SU-DHL-6 (cell line): Measurements from ENCODE around the gene PTCD2.

Experiments used
- H2AFZ ChIP-seq: fragments of 200-600 bp; sonication (generic); 2 replicates; pipeline ENCODE4 v1.6.1; 2014; ENCODE audit warnings: low read depth, mild to moderate bottlenecking, moderate library complexity, mixed read lengths, antibody characterized with exemption, low read length; ENCODE audit not compliant: severe bottlenecking
- H3F3A ChIP-seq: fragments of 200-600 bp; shearing (Covaris generic); 2 replicates; pipeline ENCODE4 v1.6.0; 2016; ENCODE audit warnings: antibody characterized with exemption, mild to moderate bottlenecking; ENCODE audit not compliant: insufficient read depth
- H3K27ac ChIP-seq: fragments of 200-600 bp; sonication (generic); 2 replicates; pipeline ENCODE4 v1.5.1; 2016; ENCODE audit warnings: low read depth, mild to moderate bottlenecking, low read length, moderate library complexity, mixed read lengths
- H3K27me3 ChIP-seq: fragments of 200-600 bp; sonication (generic), shearing (Covaris generic); 2 replicates; pipeline ENCODE4 v1.6.0; 2014; ENCODE audit warnings: mild to moderate bottlenecking, low read length
- H3K36me3 ChIP-seq: fragments of 200-600 bp; sonication (generic); 2 replicates; pipeline ENCODE4 v1.6.1; 2014; ENCODE audit warnings: mild to moderate bottlenecking, low read length, mixed read lengths
- H3K4me2 ChIP-seq: fragments of 300-600, 200-600 bp; shearing (Covaris generic), sonication (generic); 2 replicates; pipeline ENCODE4 v1.6.0; 2014; ENCODE audit warnings: low read length, low read depth, mild to moderate bottlenecking; ENCODE audit not compliant: poor library complexity, severe bottlenecking
- H3K4me3 ChIP-seq: fragments of 200-600 bp; sonication (generic); 2 replicates; pipeline ENCODE4 v1.5.1; 2014; ENCODE audit warnings: antibody characterized with exemption, low read length, mild to moderate bottlenecking, mixed read lengths; ENCODE audit not compliant: insufficient read depth, poor library complexity, severe bottlenecking
- H3K79me2 ChIP-seq: fragments of 200-600 bp; sonication (generic); 2 replicates; pipeline ENCODE4 v1.6.1; 2014; ENCODE audit warnings: mild to moderate bottlenecking, low read length, moderate library complexity; ENCODE audit not compliant: insufficient read depth
- H3K9ac ChIP-seq: fragments of 200-600 bp; sonication (generic); 2 replicates; pipeline ENCODE4 v1.7.0; 2014; ENCODE audit warnings: mild to moderate bottlenecking, low read length
- H3K9me2 ChIP-seq: fragments of 200-600 bp; sonication (generic); replicated peaks from 2 replicates; pipeline ENCODE4 v1.6.1; 2014; ENCODE audit warnings: low read length; ENCODE audit not compliant: insufficient read depth
- H3K9me3 ChIP-seq: fragments of 200-600 bp; sonication (generic); 2 replicates; pipeline ENCODE4 v1.6.1; 2014; ENCODE audit warnings: low read length, mixed read lengths; ENCODE audit not compliant: insufficient read depth
- H4K20me1 ChIP-seq: fragments of 200-600 bp; sonication (generic); 2 replicates; pipeline ENCODE4 v1.6.1; 2014; ENCODE audit warnings: low read depth, mild to moderate bottlenecking, antibody characterized with exemption, low read length, moderate library complexity, mixed read lengths
- EZH2phosphoT487 ChIP-seq: fragments of 200-600 bp; sonication (generic), shearing (Covaris generic); conservative IDR thresholded peaks from 2 replicates; pipeline ENCODE4 v1.6.1; 2018; ENCODE audit warnings: mild to moderate bottlenecking, antibody characterized with exemption, low read length, moderate library complexity, mixed read lengths
- TF ChIP-seq, protein P1 (sequence below): fragments of 200-600 bp; sonication (generic); IDR thresholded peaks from one replicate; pipeline ENCODE4 v1.5.1; 2017; ENCODE audit warnings: antibody characterized with exemption, mild to moderate bottlenecking, low read length, moderate library complexity; ENCODE audit not compliant: insufficient read depth, poor library complexity, severe bottlenecking

Gene PTCD2

DNA sequence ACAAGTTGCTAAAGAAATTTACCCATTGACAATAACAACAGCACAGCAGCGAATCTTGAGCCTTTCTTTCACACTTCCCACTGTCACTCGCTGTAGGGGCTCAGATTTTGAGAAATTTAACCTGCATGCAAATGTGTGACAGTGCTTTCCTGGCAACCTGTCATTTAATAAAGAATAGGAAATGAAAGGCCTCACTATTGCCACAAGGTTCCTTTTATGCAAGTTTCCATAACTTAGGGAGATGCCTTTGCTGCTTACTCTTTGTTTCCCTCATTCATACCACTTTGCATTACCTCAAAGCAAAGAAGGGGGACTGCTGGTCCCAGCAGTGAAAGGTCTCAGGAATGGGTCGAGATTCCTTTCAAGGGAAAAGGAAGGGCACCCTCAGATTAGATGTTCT lies 49.5 kb downstream of the PTCD2 start:
- no peaks in the 10 kb centered on the region for H3K27me3 ChIP-seq
- H3K9ac ChIP-seq, result no peak overlapping the region
- H3K79me2 ChIP-seq, result no peaks in the 10 kb centered on the region
- no peak overlapping the region for H3K4me3 ChIP-seq
- H2AFZ ChIP-seq, result no peak overlapping the region
- H3F3A ChIP-seq, result no peaks in the 10 kb centered on the region
- no peak for TF ChIP-seq EZH2phosphoT487
- TF ChIP-seq, protein P1, sequence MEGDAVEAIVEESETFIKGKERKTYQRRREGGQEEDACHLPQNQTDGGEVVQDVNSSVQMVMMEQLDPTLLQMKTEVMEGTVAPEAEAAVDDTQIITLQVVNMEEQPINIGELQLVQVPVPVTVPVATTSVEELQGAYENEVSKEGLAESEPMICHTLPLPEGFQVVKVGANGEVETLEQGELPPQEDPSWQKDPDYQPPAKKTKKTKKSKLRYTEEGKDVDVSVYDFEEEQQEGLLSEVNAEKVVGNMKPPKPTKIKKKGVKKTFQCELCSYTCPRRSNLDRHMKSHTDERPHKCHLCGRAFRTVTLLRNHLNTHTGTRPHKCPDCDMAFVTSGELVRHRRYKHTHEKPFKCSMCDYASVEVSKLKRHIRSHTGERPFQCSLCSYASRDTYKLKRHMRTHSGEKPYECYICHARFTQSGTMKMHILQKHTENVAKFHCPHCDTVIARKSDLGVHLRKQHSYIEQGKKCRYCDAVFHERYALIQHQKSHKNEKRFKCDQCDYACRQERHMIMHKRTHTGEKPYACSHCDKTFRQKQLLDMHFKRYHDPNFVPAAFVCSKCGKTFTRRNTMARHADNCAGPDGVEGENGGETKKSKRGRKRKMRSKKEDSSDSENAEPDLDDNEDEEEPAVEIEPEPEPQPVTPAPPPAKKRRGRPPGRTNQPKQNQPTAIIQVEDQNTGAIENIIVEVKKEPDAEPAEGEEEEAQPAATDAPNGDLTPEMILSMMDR, result no peak
- H3K9me3 ChIP-seq, result no peaks in the 10 kb centered on the region
- no peak overlapping the region for H3K27ac ChIP-seq
- H3K36me3 ChIP-seq, result no peaks in the 10 kb centered on the region
- H3K4me2 ChIP-seq, result no peak overlapping the region
- no peaks in the 10 kb centered on the region for H3K9me2 ChIP-seq
- no peaks in the 10 kb centered on the region for H4K20me1 ChIP-seq

DNA sequence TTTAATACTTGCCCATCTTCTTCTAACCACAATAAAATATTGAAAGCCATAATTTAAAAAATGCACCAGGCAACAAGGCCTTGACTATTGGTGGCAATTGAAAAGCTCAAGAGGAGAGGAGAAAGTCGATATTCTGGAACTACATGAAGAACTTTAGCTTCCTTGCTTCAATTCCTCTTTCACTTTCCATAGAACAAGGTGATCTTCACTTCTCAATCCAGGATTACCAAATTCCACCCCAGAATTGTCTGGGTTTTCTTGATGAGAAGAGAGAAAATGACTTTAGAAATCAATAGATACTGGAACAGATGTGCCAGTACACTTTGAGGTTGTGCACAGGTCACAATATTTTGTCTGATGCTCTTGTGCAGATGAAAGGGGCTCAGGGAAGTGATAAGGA lies 52.2 kb downstream of the PTCD2 start:
- Histone ChIP-seq H4K20me1 (no peaks in the 10 kb centered on the region), H2AFZ (no peak overlapping the region), H3K27me3 (no peaks in the 10 kb centered on the region), H3K4me2 (no peak overlapping the region), H3K9ac (no peak overlapping the region), H3F3A (no peaks in the 10 kb centered on the region), H3K36me3 (no peaks in the 10 kb centered on the region), H3K9me3 (no peaks in the 10 kb centered on the region), H3K79me2 (no peaks in the 10 kb centered on the region), H3K9me2 (no peaks in the 10 kb centered on the region), H3K27ac (no peak overlapping the region), H3K4me3 (no peak overlapping the region)
- TF ChIP-seq, protein P1, result no peak
- no peak for TF ChIP-seq EZH2phosphoT487

DNA sequence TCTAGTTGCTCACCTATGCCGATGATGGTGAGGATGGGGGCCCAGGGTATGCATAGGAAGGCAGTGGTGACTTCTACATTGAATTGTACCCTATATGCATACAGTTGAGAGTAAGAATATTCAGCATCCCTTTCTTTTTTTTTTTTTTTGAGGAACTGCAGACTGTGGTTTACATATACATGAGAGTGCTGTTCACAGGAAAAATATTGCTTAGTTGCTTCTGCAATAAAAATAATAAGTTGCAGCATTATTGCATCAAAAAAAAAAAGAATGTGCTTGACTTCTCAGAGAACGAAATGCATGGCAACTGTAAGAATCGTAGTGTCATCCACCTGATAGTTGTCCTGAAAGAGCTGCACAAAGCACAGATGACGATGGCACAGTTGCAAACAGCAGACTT lies 52.8 kb downstream of the PTCD2 start:
- H3K79me2 ChIP-seq, result no peaks in the 10 kb centered on the region
- H3K27me3 ChIP-seq, result no peaks in the 10 kb centered on the region
- no peak overlapping the region for H3K4me3 ChIP-seq
- H3K36me3 ChIP-seq, result no peaks in the 10 kb centered on the region
- no peak overlapping the region for H3K9ac ChIP-seq
- H4K20me1 ChIP-seq, result no peaks in the 10 kb centered on the region
- no peak overlapping the region for H3K27ac ChIP-seq
- H3K9me3 ChIP-seq, result no peaks in the 10 kb centered on the region
- H3F3A ChIP-seq, result no peaks in the 10 kb centered on the region
- H3K9me2 ChIP-seq, result no peaks in the 10 kb centered on the region
- TF ChIP-seq EZH2phosphoT487, result no peak
- TF ChIP-seq, protein P1, result no peak
- H2AFZ ChIP-seq, result no peak overlapping the region
- H3K4me2 ChIP-seq, result no peak overlapping the region
